ENCODE data around the gene STK38L.

The STK38L gene

GRCh38 chr12:27243804-27244688, at the start of gene STK38L:
Gene STK38L, plus strand, starts transcription at chr12:27244286. Its CDS starts 53,435 bp downstream, at chr12:27297721.
- H3K4me3 ChIP-seq (ENCODE audit: low read depth, low read length): peak within 1 kb of the TSS; percentile 86
- peak; percentile 83 for DNase-seq (ENCODE audit: low read depth)

- no peak for DNase-seq (ENCODE audit: low read depth)
- no peak overlapping the region for H3K4me3 ChIP-seq (ENCODE audit: low read depth, low read length)
These were observed 49.4 kb upstream of the STK38L start for GRCh38 chr12:27194644-27195043.

- DNase-seq (ENCODE audit: low read depth): peak; percentile 80
- H3K4me3 ChIP-seq (ENCODE audit: low read depth, low read length): no peak overlapping the region
These were observed 46.0 kb upstream of the STK38L start for GRCh38 chr12:27198036-27198435.

- DNase-seq (ENCODE audit: low read depth): no peak
- no peak overlapping the region for H3K4me3 ChIP-seq (ENCODE audit: low read depth, low read length)
These were observed 44.3 kb upstream of the STK38L start for GRCh38 chr12:27199638-27200300.

- DNase-seq (ENCODE audit: low read depth): no peak
- H3K4me3 ChIP-seq (ENCODE audit: low read depth, low read length): no peak overlapping the region
These were observed 42.9 kb upstream of the STK38L start for GRCh38 chr12:27201169-27201568.

GRCh38 chr12:27206801-27207502, 37.1 kb upstream of the STK38L start:
- no peak overlapping the region for H3K4me3 ChIP-seq (ENCODE audit: low read depth, low read length)
- DNase-seq (ENCODE audit: low read depth): no peak

GRCh38 chr12:27207615-27208413, 36.3 kb upstream of the STK38L start:
- H3K4me3 ChIP-seq (ENCODE audit: low read depth, low read length): no peak overlapping the region
- DNase-seq (ENCODE audit: low read depth): no peak

GRCh38 chr12:27208414-27208750, 35.7 kb upstream of the STK38L start:
- no peak for DNase-seq (ENCODE audit: low read depth)
- no peak overlapping the region for H3K4me3 ChIP-seq (ENCODE audit: low read depth, low read length)

GRCh38 chr12:27209257-27209910, 34.7 kb upstream of the STK38L start:
- H3K4me3 ChIP-seq (ENCODE audit: low read depth, low read length): no peak overlapping the region
- DNase-seq (ENCODE audit: low read depth): no peak

GRCh38 chr12:27210187-27210586, 33.9 kb upstream of the STK38L start:
- no peak overlapping the region for H3K4me3 ChIP-seq (ENCODE audit: low read depth, low read length)
- DNase-seq (ENCODE audit: low read depth): no peak

- no peak overlapping the region for H3K4me3 ChIP-seq (ENCODE audit: low read depth, low read length)
- DNase-seq (ENCODE audit: low read depth): no peak
These were observed 31.2 kb upstream of the STK38L start for GRCh38 chr12:27212861-27213260.

- DNase-seq (ENCODE audit: low read depth): no peak
- H3K4me3 ChIP-seq (ENCODE audit: low read depth, low read length): no peak overlapping the region
These were observed 30.8 kb upstream of the STK38L start for GRCh38 chr12:27213304-27213703.

- no peak for DNase-seq (ENCODE audit: low read depth)
These were observed 30.0 kb upstream of the STK38L start for GRCh38 chr12:27213830-27214787.

GRCh38 chr12:27217590-27217989, 26.5 kb upstream of the STK38L start:
- DNase-seq (ENCODE audit: low read depth): no peak
- H3K4me3 ChIP-seq (ENCODE audit: low read depth, low read length): no peak overlapping the region

More at GRCh38 chr12:27213830-27214787, 30.0 kb upstream of the STK38L start:
- H3K4me3 ChIP-seq (ENCODE audit: low read depth, low read length): no peak overlapping the region

GRCh38 chr12:27219693-27220054, 24.4 kb upstream of the STK38L start:
- H3K4me3 ChIP-seq (ENCODE audit: low read depth, low read length): no peak overlapping the region
- no peak for DNase-seq (ENCODE audit: low read depth)

GRCh38 chr12:27220055-27220987, 23.8 kb upstream of the STK38L start:
- no peak for DNase-seq (ENCODE audit: low read depth)
- H3K4me3 ChIP-seq (ENCODE audit: low read depth, low read length): no peak overlapping the region

- no peak for DNase-seq (ENCODE audit: low read depth)
- H3K4me3 ChIP-seq (ENCODE audit: low read depth, low read length): no peak overlapping the region
These were observed 23.1 kb upstream of the STK38L start for GRCh38 chr12:27220988-27221345.

All from skeletal muscle cell (primary cell).